ENCODE measurements around the gene C11orf16.
"Not testable (repeated sequence)": the region's sequence is repeated elsewhere in the genome, so short reads cannot be mapped to it uniquely, and the experiment has no call there.

C11orf16 gene

GRCh38 chr11:8961401-8961800, 28.7 kb upstream of the C11orf16 start:
- no peak overlapping the region for H3K4me3 ChIP-seq (ENCODE audit: low read depth, low read length)
- H3K27ac ChIP-seq (ENCODE audit: low read depth, low read length), result no peak overlapping the region
- no peak overlapping the region for H3K9ac ChIP-seq (ENCODE audit: low read depth, low read length)
- no peaks in the 10 kb centered on the region for H3K9me3 ChIP-seq (ENCODE audit: control insufficient read depth, insufficient read depth, low read length)
- peaks cover 3% of the 10 kb centered on the region; the same call in 1 of the 2 replicates for H3K4me1 ChIP-seq (ENCODE audit: control insufficient read depth, insufficient read depth, low read length)
- H3K27me3 ChIP-seq (ENCODE audit: control insufficient read depth, insufficient read depth, low read length), result no peaks in the 10 kb centered on the region
- H3K36me3 ChIP-seq (ENCODE audit: control insufficient read depth, insufficient read depth, low read length), result no peaks in the 10 kb centered on the region

GRCh38 chr11:8959546-8960166, 26.9 kb upstream of the C11orf16 start:
- no peaks in the 10 kb centered on the region for H3K4me1 ChIP-seq (ENCODE audit: control insufficient read depth, insufficient read depth, low read length)
- H3K4me3 ChIP-seq (ENCODE audit: low read depth, low read length), result no peak overlapping the region
- no peaks in the 10 kb centered on the region for H3K9me3 ChIP-seq (ENCODE audit: control insufficient read depth, insufficient read depth, low read length)
- peak overlapping the region; percentile 68 for H3K27ac ChIP-seq (ENCODE audit: low read depth, low read length)
- peaks cover 8% of the 10 kb centered on the region; the same call in 1 of the 2 replicates for H3K36me3 ChIP-seq (ENCODE audit: control insufficient read depth, insufficient read depth, low read length)
- no peak overlapping the region for H3K9ac ChIP-seq (ENCODE audit: low read depth, low read length)
- no peaks in the 10 kb centered on the region for H3K27me3 ChIP-seq (ENCODE audit: control insufficient read depth, insufficient read depth, low read length)

- peaks cover 19% of the 10 kb centered on the region; the same call in 1 of the 2 replicates for H3K36me3 ChIP-seq (ENCODE audit: control insufficient read depth, insufficient read depth, low read length)
- H3K9ac ChIP-seq (ENCODE audit: low read depth, low read length), result no peak overlapping the region
- no peak overlapping the region for H3K27ac ChIP-seq (ENCODE audit: low read depth, low read length)
- no peaks in the 10 kb centered on the region for H3K4me1 ChIP-seq (ENCODE audit: control insufficient read depth, insufficient read depth, low read length)
- no peaks in the 10 kb centered on the region for H3K27me3 ChIP-seq (ENCODE audit: control insufficient read depth, insufficient read depth, low read length)
- H3K9me3 ChIP-seq (ENCODE audit: control insufficient read depth, insufficient read depth, low read length), result no peaks in the 10 kb centered on the region
- no peak overlapping the region for H3K4me3 ChIP-seq (ENCODE audit: low read depth, low read length)
These were observed 24.1 kb upstream of the C11orf16 start for GRCh38 chr11:8956860-8957259.

- Histone ChIP-seq H3K9ac (ENCODE audit: low read depth, low read length) (no peak overlapping the region), H3K36me3 (ENCODE audit: control insufficient read depth, insufficient read depth, low read length) (peaks cover 18% of the 10 kb centered on the region; the same call in 1 of the 2 replicates), H3K4me3 (ENCODE audit: low read depth, low read length) (no peak overlapping the region), H3K9me3 (ENCODE audit: control insufficient read depth, insufficient read depth, low read length) (no peaks in the 10 kb centered on the region), H3K4me1 (ENCODE audit: control insufficient read depth, insufficient read depth, low read length) (peaks cover 8% of the 10 kb centered on the region), H3K27ac (ENCODE audit: low read depth, low read length) (no peak overlapping the region), H3K27me3 (ENCODE audit: control insufficient read depth, insufficient read depth, low read length) (no peaks in the 10 kb centered on the region)
These were observed 16.1 kb upstream of the C11orf16 start for GRCh38 chr11:8948886-8949285.

- Histone ChIP-seq H3K27me3 (ENCODE audit: control insufficient read depth, insufficient read depth, low read length) (no peaks in the 10 kb centered on the region), H3K36me3 (ENCODE audit: control insufficient read depth, insufficient read depth, low read length) (peaks cover 10% of the 10 kb centered on the region; the same call in 1 of the 2 replicates), H3K9ac (ENCODE audit: low read depth, low read length) (no peak overlapping the region), H3K4me1 (ENCODE audit: control insufficient read depth, insufficient read depth, low read length) (peaks cover 8% of the 10 kb centered on the region), H3K27ac (ENCODE audit: low read depth, low read length) (no peak overlapping the region), H3K4me3 (ENCODE audit: low read depth, low read length) (no peak overlapping the region), H3K9me3 (ENCODE audit: control insufficient read depth, insufficient read depth, low read length) (no peaks in the 10 kb centered on the region)
These were observed 14.6 kb upstream of the C11orf16 start for GRCh38 chr11:8947230-8947943.

- no peak within 1 kb of the TSS for H3K27ac ChIP-seq (ENCODE audit: low read depth, low read length)
- H3K4me1 ChIP-seq (ENCODE audit: control insufficient read depth, insufficient read depth, low read length), result no peaks in the 10 kb centered on the region
These were observed 9.8 kb upstream of the C11orf16 start, which contains the start of gene ASCL3 for GRCh38 chr11:8942518-8943066. Gene ASCL3 (minus strand): TSS chr11:8943016. CDS start chr11:8938161, 4,855 bp downstream.

GRCh38 chr11:8941341-8942103, 8.8 kb upstream of the C11orf16 start:
- Histone ChIP-seq H3K36me3 (ENCODE audit: control insufficient read depth, insufficient read depth, low read length) (no peaks in the 10 kb centered on the region), H3K9ac (ENCODE audit: low read depth, low read length) (no peak overlapping the region), H3K9me3 (ENCODE audit: control insufficient read depth, insufficient read depth, low read length) (no peaks in the 10 kb centered on the region), H3K27ac (ENCODE audit: low read depth, low read length) (no peak overlapping the region), H3K27me3 (ENCODE audit: control insufficient read depth, insufficient read depth, low read length) (no peaks in the 10 kb centered on the region), H3K4me1 (ENCODE audit: control insufficient read depth, insufficient read depth, low read length) (no peaks in the 10 kb centered on the region), H3K4me3 (ENCODE audit: low read depth, low read length) (no peak overlapping the region)

More at GRCh38 chr11:8942518-8943066, 9.8 kb upstream of the C11orf16 start, which contains the start of gene ASCL3:
- Histone ChIP-seq H3K36me3 (ENCODE audit: control insufficient read depth, insufficient read depth, low read length) (no peaks in the 10 kb centered on the region), H3K9me3 (ENCODE audit: control insufficient read depth, insufficient read depth, low read length) (no peaks in the 10 kb centered on the region), H3K4me3 (ENCODE audit: low read depth, low read length) (no peak within 1 kb of the TSS), H3K9ac (ENCODE audit: low read depth, low read length) (no peak within 1 kb of the TSS), H3K27me3 (ENCODE audit: control insufficient read depth, insufficient read depth, low read length) (no peaks in the 10 kb centered on the region)

- Histone ChIP-seq H3K4me1 (ENCODE audit: control insufficient read depth, insufficient read depth, low read length) (peaks cover 10% of the 10 kb centered on the region), H3K27me3 (ENCODE audit: control insufficient read depth, insufficient read depth, low read length) (no peaks in the 10 kb centered on the region), H3K36me3 (ENCODE audit: control insufficient read depth, insufficient read depth, low read length) (no peaks in the 10 kb centered on the region), H3K9me3 (ENCODE audit: control insufficient read depth, insufficient read depth, low read length) (no peaks in the 10 kb centered on the region), H3K9ac (ENCODE audit: low read depth, low read length) (no peak overlapping the region), H3K27ac (ENCODE audit: low read depth, low read length) (no peak overlapping the region), H3K4me3 (ENCODE audit: low read depth, low read length) (no peak overlapping the region)
These were observed 4.9 kb upstream of the C11orf16 start for GRCh38 chr11:8937659-8938058.

GRCh38 chr11:8937159-8937558, 4.4 kb upstream of the C11orf16 start:
- Histone ChIP-seq H3K4me3 (ENCODE audit: low read depth, low read length) (no peak overlapping the region), H3K9me3 (ENCODE audit: control insufficient read depth, insufficient read depth, low read length) (no peaks in the 10 kb centered on the region), H3K27ac (ENCODE audit: low read depth, low read length) (no peak overlapping the region), H3K9ac (ENCODE audit: low read depth, low read length) (no peak overlapping the region), H3K4me1 (ENCODE audit: control insufficient read depth, insufficient read depth, low read length) (peaks cover 14% of the 10 kb centered on the region), H3K27me3 (ENCODE audit: control insufficient read depth, insufficient read depth, low read length) (no peaks in the 10 kb centered on the region), H3K36me3 (ENCODE audit: control insufficient read depth, insufficient read depth, low read length) (no peaks in the 10 kb centered on the region)

- H3K9ac ChIP-seq (ENCODE audit: low read depth, low read length); H3K4me3 ChIP-seq (ENCODE audit: low read depth, low read length); H3K9me3 ChIP-seq (ENCODE audit: control insufficient read depth, insufficient read depth, low read length); H3K27me3 ChIP-seq (ENCODE audit: control insufficient read depth, insufficient read depth, low read length); H3K27ac ChIP-seq (ENCODE audit: low read depth, low read length); H3K36me3 ChIP-seq (ENCODE audit: control insufficient read depth, insufficient read depth, low read length): not testable (repeated sequence)
- peaks cover 14% of the 10 kb centered on the region for H3K4me1 ChIP-seq (ENCODE audit: control insufficient read depth, insufficient read depth, low read length)
These were observed 3.0 kb upstream of the C11orf16 start for GRCh38 chr11:8935789-8936188.

All from HUES48 (cell line).